HCT116 (cell line): Measurements from ENCODE around the gene VAT1. TPM values are rescaled to one million over a fixed set of nuclear protein-coding genes. Genes with fewer than 3 reads are reported as not detected.

ENCODE experiments used
- ATAC-seq: fragments of 200-7000 bp; cut with Tn5 transposase; 2 replicates; pipeline ENCODE4 v1.9.1; 2020; ENCODE audit warnings: mild to moderate bottlenecking, moderate library complexity
- BruUV-seq: library from RNA; stranded (reverse); fragments of 400-500 nt; replicated peaks from 2 replicates; lab custom pipeline; 2021; lab: Mats Ljungman, UMichigan
- CTCF ChIA-PET: fragments of 300-600 bp; sonication (Branson Sonifier 250); formaldehyde crosslinking; loops from one replicate; lab custom pipeline; 2021; ENCODE audit warnings: antibody characterized with exemption; lab: Charles Lee
- POLR2A ChIA-PET: fragments of 300-600, 350-600 bp; sonication (Branson Sonifier 250); formaldehyde crosslinking; loops from one replicate; lab custom pipeline; 2021; ENCODE audit warnings: antibody characterized with exemption; lab: Charles Lee
- RAD21 ChIA-PET, 2 experiments: fragments of 300-600 bp; sonication (Branson Sonifier 250); formaldehyde crosslinking; loops; one replicate each; lab custom pipeline; 2023; ENCODE audit warnings: low total read pairs in 2 of 2; ENCODE audit not compliant: uncharacterized antibody in 2 of 2, unreplicated experiment in 2 of 2, low non-redundant PET in 1 of 2; lab: Charles Lee
- DNase-seq: peaks from one replicate; pipeline ENCODE4 v3.0.0-alpha.2; 2010; ENCODE audit warnings: low read depth, low spot score
- H2AFZ ChIP-seq: fragments of 200-600 bp; shearing (Covaris generic), sonication (generic); 2 replicates; pipeline ENCODE4 v1.6.1; 2017; ENCODE audit warnings: low read depth, mixed run types, mixed read lengths, antibody characterized with exemption, low read length; ENCODE audit not compliant: poor library complexity, severe bottlenecking
- H3K27ac ChIP-seq: 2 replicates; pipeline ENCODE4 v1.5.1; 2012; ENCODE audit warnings: low read depth, low read length
- H3K27me3 ChIP-seq: fragments of 200-600 bp; sonication (generic); 2 replicates; pipeline ENCODE4 v1.6.1; 2016; ENCODE audit warnings: mixed run types, low read length, mixed read lengths; ENCODE audit not compliant: insufficient read depth
- H3K36me3 ChIP-seq, 2 experiments: fragments of 200-500 bp in 1 of 2; fragments of 200-600 bp in 1 of 2; sonication (Bioruptor generic) in 1 of 2; sonication (generic) in 1 of 2; 2 replicates each; pipeline versions ENCODE4 v1.5.1 to v1.6.1; 2014 to 2016; ENCODE audit warnings: low read length in 2 of 2, inconsistent platforms in 1 of 2, mixed read lengths in 1 of 2, mixed run types in 1 of 2; ENCODE audit not compliant: insufficient read depth in 2 of 2, control insufficient read depth in 1 of 2
- H3K4me1 ChIP-seq, 2 experiments: fragments of 200-600 bp in 1 of 2; sonication (generic) in 1 of 2; 2 replicates each; pipeline versions ENCODE4 v1.5.1 to v1.6.1; 2012 to 2017; ENCODE audit warnings: low read length in 2 of 2, inconsistent platforms in 1 of 2, mild to moderate bottlenecking in 1 of 2, mixed read lengths in 1 of 2, mixed run types in 1 of 2, moderate library complexity in 1 of 2; ENCODE audit not compliant: insufficient read depth in 2 of 2, control insufficient read depth in 1 of 2
- H3K4me2 ChIP-seq: fragments of 200-600 bp; sonication (generic); 2 replicates; pipeline ENCODE4 v1.6.1; 2017; ENCODE audit warnings: mixed run types, low read length, mixed read lengths
- H3K4me3 ChIP-seq, 2 experiments: fragments of 200-600 bp in 1 of 2; sonication (generic) in 1 of 2; replicated peaks in 1 of 2; 2 replicates each; pipeline ENCODE4 v1.5.1; 2011 to 2016; ENCODE audit warnings: low read length in 2 of 2, control low read depth in 1 of 2, low read depth in 1 of 2, mild to moderate bottlenecking in 1 of 2, mixed read lengths in 1 of 2, mixed run types in 1 of 2
- H3K79me2 ChIP-seq: fragments of 200-600 bp; sonication (generic); 2 replicates; pipeline ENCODE4 v1.6.1; 2017; ENCODE audit warnings: mild to moderate bottlenecking, mixed run types, low read length, moderate library complexity, mixed read lengths; ENCODE audit not compliant: insufficient read depth
- H3K9ac ChIP-seq: fragments of 200-600 bp; sonication (generic); 2 replicates; pipeline ENCODE4 v1.6.1; 2016; ENCODE audit warnings: low read length, mixed read lengths
- H3K9me2 ChIP-seq: fragments of 200-600 bp; sonication (generic), shearing (Covaris generic); 2 replicates; pipeline ENCODE4 v1.6.1; 2017; ENCODE audit warnings: mixed run types, mild to moderate bottlenecking, moderate library complexity; ENCODE audit not compliant: insufficient read depth
- H3K9me3 ChIP-seq, 2 experiments: fragments of 200-500 bp in 1 of 2; fragments of 200-600 bp in 1 of 2; sonication (Bioruptor generic) in 1 of 2; sonication (generic) in 1 of 2; 2 replicates each; pipeline ENCODE4 v1.6.1; 2014 to 2017; ENCODE audit warnings: low read length in 2 of 2, mixed read lengths in 2 of 2, inconsistent platforms in 1 of 2, low read depth in 1 of 2, mild to moderate bottlenecking in 1 of 2, mixed run types in 1 of 2, moderate library complexity in 1 of 2; ENCODE audit not compliant: control insufficient read depth in 1 of 2, insufficient read depth in 1 of 2
- H4K20me1 ChIP-seq: fragments of 200-600 bp; sonication (generic), shearing (Covaris generic); 2 replicates; pipeline ENCODE4 v1.6.1; 2017; ENCODE audit warnings: mixed run types, mild to moderate bottlenecking, moderate library complexity; ENCODE audit not compliant: insufficient read depth
- ATF3 ChIP-seq: IDR thresholded peaks from 2 replicates; pipeline ENCODE4 v1.6.1; 2012
- CEBPB ChIP-seq: IDR thresholded peaks from 2 replicates; pipeline ENCODE4 v1.6.1; 2012; ENCODE audit warnings: low read depth
- CTCF ChIP-seq, 3 experiments: fragments of 200-600 bp in 1 of 3; sonication (generic) in 1 of 3; IDR thresholded peaks in 2 of 3; conservative IDR thresholded peaks in 1 of 3; 2 replicates each; pipeline ENCODE4 v1.5.1; 2012 to 2017; ENCODE audit warnings: low read depth in 2 of 3, low read length in 2 of 3, antibody characterized with exemption in 1 of 3, borderline replicate concordance in 1 of 3, control low read depth in 1 of 3, mild to moderate bottlenecking in 1 of 3, mixed read lengths in 1 of 3, mixed run types in 1 of 3, moderate library complexity in 1 of 3; ENCODE audit not compliant: insufficient read depth in 1 of 3
- EGR1 ChIP-seq: IDR thresholded peaks from 2 replicates; pipeline ENCODE4 v1.6.1; 2012; ENCODE audit warnings: low read depth
- JUND ChIP-seq: IDR thresholded peaks from 2 replicates; pipeline ENCODE4 v1.6.1; 2012
- MAX ChIP-seq: IDR thresholded peaks from 2 replicates; pipeline ENCODE4 v1.6.1; 2012
- POLR2AphosphoS5 ChIP-seq: IDR thresholded peaks from 2 replicates; pipeline ENCODE4 v1.6.1; 2011; ENCODE audit warnings: mild to moderate bottlenecking, low read depth, low read length, moderate library complexity
- RAD21 ChIP-seq: IDR thresholded peaks from 2 replicates; pipeline ENCODE4 v1.6.1; 2012; ENCODE audit warnings: low read depth, mild to moderate bottlenecking
- REST ChIP-seq: IDR thresholded peaks from 2 replicates; pipeline ENCODE4 v1.6.1; 2012; ENCODE audit warnings: low read depth
- SIN3A ChIP-seq: IDR thresholded peaks from 2 replicates; pipeline ENCODE4 v1.6.1; 2012; ENCODE audit warnings: low read depth
- SP1 ChIP-seq: IDR thresholded peaks from 2 replicates; pipeline ENCODE4 v1.6.1; 2012; ENCODE audit warnings: low read depth
- SRF ChIP-seq: IDR thresholded peaks from 2 replicates; pipeline ENCODE4 v1.6.1; 2012; ENCODE audit warnings: low read depth
- TCF7L2 ChIP-seq: IDR thresholded peaks from 2 replicates; pipeline ENCODE4 v1.7.0; 2011; ENCODE audit warnings: borderline replicate concordance, inconsistent platforms; ENCODE audit not compliant: insufficient read depth, insufficient read length; ENCODE audit errors: extremely low read depth
- ZFX ChIP-seq: fragments of 450-650 bp; IDR thresholded peaks from 2 replicates; pipeline ENCODE4 v1.6.1; 2017
- ZNF274 ChIP-seq: fragments of 200-500 bp; sonication (Bioruptor generic); IDR thresholded peaks from 2 replicates; pipeline ENCODE4 v1.6.1; 2014; ENCODE audit warnings: mild to moderate bottlenecking, low read depth, low read length, inconsistent platforms
- intact Hi-C: fragments of 100-400 bp; cut with micrococcal nuclease; formaldehyde crosslinking; loops from 2 replicates; pipeline ENCODE4 v1.10.0; 2022
- total RNA-seq: library from RNA; stranded (reverse); gene quantifications from one replicate; pipeline ENCODE4 v1.2.1, GENCODE V29; 2021; ENCODE audit not compliant: unreplicated experiment

Gene VAT1
- total RNA-seq, 1 experiment from 2014 or later, result 197 TPM

- TSS peak; percentile 50 for BruUV-seq
- intact Hi-C loops, result no loop called here
- POLR2A ChIA-PET, result interaction anchor here (1.0 to 1.3 kb wide), 2 partner anchors 14 to 18 kb away, joined by 4 to 7 read pairs; partner anchors contain the start of gene RPL27
Measured at GRCh38 chr17:42979511-42980273, 42.5 kb downstream of the VAT1 start, which contains the start of gene PTGES3L. PTGES3L (minus strand) TSS chr17:42980080; CDS start chr17:42980053, 27 bp downstream.

More at GRCh38 chr17:42979511-42980273, 42.5 kb downstream of the VAT1 start, which contains the start of gene PTGES3L:
- Histone ChIP-seq H3K9me3 (no peaks in the 10 kb centered on the region), H3K27ac (peak within 1 kb of the TSS; percentile 90), H2AFZ (no peak within 1 kb of the TSS), H4K20me1 (no peaks in the 10 kb centered on the region), H3K79me2 (peaks cover 26% of the 10 kb centered on the region), H3K27me3 (no peaks in the 10 kb centered on the region), H3K4me2 (peak within 1 kb of the TSS; percentile 93), H3K9me2 (no peaks in the 10 kb centered on the region), H3K9ac (peak within 1 kb of the TSS; percentile 91), H3K36me3 (0 out of 4 replicates have a peak, but pooled peaks cover 0 to under 1% of the 10 kb centered on the region in 2 experiments), H3K4me1 (peaks cover 13 to 28% of the 10 kb centered on the region in 2 experiments), H3K4me3 (peak within 1 kb of the TSS; percentile 88 to 96)
- DNase-seq, result no peak
- RAD21 ChIA-PET, result no interaction called here
- no peak for TF ChIP-seq SIN3A
- no peak for TF ChIP-seq MAX
- peak; percentile 32 for TF ChIP-seq TCF7L2
- no peak for TF ChIP-seq JUND
- no peak for TF ChIP-seq CEBPB
- no peak for TF ChIP-seq REST
- TF ChIP-seq EGR1, result no peak
- TF ChIP-seq RAD21, result no peak
- TF ChIP-seq SP1, result no peak
- no peak for TF ChIP-seq ZNF274
- TF ChIP-seq ATF3, result no peak
- peak; percentile 88 for TF ChIP-seq SRF
- TF ChIP-seq POLR2AphosphoS5, result no peak
- no peak for TF ChIP-seq ZFX
- TF ChIP-seq CTCF (IDR thresholded peaks at IDR 0.05 in 2 of 3, conservative IDR thresholded peaks at IDR 0.05 in 1 of 3; ENCODE audit: borderline replicate concordance in 1 of 3, insufficient read depth in 1 of 3, low read depth in 2 of 3, low read length in 2 of 3), result no peak
- CTCF ChIA-PET, result interaction anchor here (0.9 to 1.0 kb wide), 2 partner anchors 15 to 18 kb away, joined by 3 to 7 read pairs; partner anchors contain the start of gene RPL27
- ATAC-seq, result peak; percentile 71
